Heart right ventricle (tissue), 16 donors: ENCODE measurements around the gene RAPGEF2. TPM values are rescaled to one million over a fixed set of nuclear protein-coding genes. Genes with fewer than 3 reads are reported as not detected.
A peak's percentile ranks its signal among the peaks of the same experiment; 100 is the strongest.

Source experiments
- ATAC-seq, 8 donors: fragments of 200-7000 bp; cut with Tn5 transposase; one replicate each; pipeline ENCODE4 v1.9.1; 2020; ENCODE audit warnings: mild to moderate bottlenecking in 8 of 8, moderate library complexity in 8 of 8, moderate number of reproducible peaks in 1 of 8
- DNase-seq, 2 donors: peaks; one replicate each; pipeline ENCODE4 v3.0.0-alpha.2; 2020
- H3K27ac ChIP-seq, 10 donors: fragments of 200-600 bp; sonication (generic) in 2 of 10; one replicate each; pipeline versions ENCODE4 v1.5.0 to v1.8.0; 2020 to 2022; ENCODE audit warnings: mild to moderate bottlenecking in 3 of 10
- H3K27me3 ChIP-seq, 7 donors: fragments of 200-600 bp; one replicate each; pipeline ENCODE4 v1.8.0; 2021 to 2022; ENCODE audit warnings: mild to moderate bottlenecking in 2 of 7
- H3K36me3 ChIP-seq, 9 donors: fragments of 200-600 bp; sonication (generic) in 1 of 9; one replicate each; pipeline versions ENCODE4 v1.5.0 to v1.8.0; 2020 to 2022; ENCODE audit warnings: mild to moderate bottlenecking in 2 of 9
- H3K4me1 ChIP-seq, 9 donors: fragments of 200-600 bp; sonication (generic) in 1 of 9; one replicate each; pipeline versions ENCODE4 v1.5.0 to v1.8.0; 2020 to 2022; ENCODE audit warnings: mild to moderate bottlenecking in 4 of 9
- H3K4me3 ChIP-seq, 10 donors: fragments of 200-600 bp; sonication (generic) in 2 of 10; one replicate each; pipeline versions ENCODE4 v1.5.0 to v1.8.0; 2020 to 2022; ENCODE audit warnings: mild to moderate bottlenecking in 7 of 10, moderate library complexity in 2 of 10
- H3K9me3 ChIP-seq, 11 donors: fragments of 200-600 bp in 10 of 11; sonication (generic) in 2 of 11; one replicate each; pipeline versions ENCODE4 v1.5.0 to v1.8.0; 2013 to 2022; ENCODE audit warnings: mild to moderate bottlenecking in 2 of 11, control low read depth in 1 of 11, moderate library complexity in 1 of 11
- WGBS, 2 donors: extraction: QIAGEN DNeasy Blood & Tissue Kit; methylation state at CpG; one replicate each; pipeline ENCODE4 v1.1.7; 2013; ENCODE audit warnings: inconsistent platforms in 1 of 2; 5-methylcytosine and 5-hydroxymethylcytosine counted together
- intact Hi-C, 10 donors: fragments of 100-400 bp; cut with DNase I; formaldehyde crosslinking; loops; one replicate each; pipeline versions ENCODE4 v1.11.1 to v1.14.2; 2022
- polyA plus RNA-seq, 2 donors: library from polyadenylated mRNA; stranded (reverse); fragments of 200-250 nt; gene quantifications; one replicate each; pipeline ENCODE4 v1.2.3, GENCODE V29; 2013
- total RNA-seq, 10 donors: library from RNA; stranded (reverse); fragmentation: NEBNext Ultra II Directional in 3 of 10; extraction: Animal tissue kit (Norgen Biotek cat#: 25700) in 3 of 10; gene quantifications; one replicate each; pipeline versions ENCODE4 v1.2.1 to v1.2.4, GENCODE V29; 2021 to 2023
- TF ChIP-seq, protein P1 (sequence below), 9 donors: fragments of 200-600 bp; sonication (generic) in 2 of 9; IDR thresholded peaks; one replicate each; pipeline versions ENCODE4 v1.5.0 to v1.8.0; 2021 to 2022; ENCODE audit warnings: antibody characterized with exemption in 9 of 9, mild to moderate bottlenecking in 5 of 9, moderate library complexity in 1 of 9
- donor health status: Arrhythmogenic right ventricular cardiomyopathy.
- donor health status: ischemic (EF 13 %, LVEDD 7.1; RV severe dilation, severe dysfunction).
- donor health status: healthy with polysubstance abuse.
- donor health status: DM: no; HTN: yes; CAD: no.
- donor health status: DM: no; HTN: no; CAD: no.
- donor health status: ischemic (EF 25% LVEDD 6.9; RV normal size, moderate dysfunction).
- donor health status: ischemic (EF 25% LVEDD 5.7; RV mildly dilated, moderate dysfunction).
- donor health status: healthy.
- donor health status: DM: yes; HTN: yes; CAD: no.
- donor health status: Ischemic cardiomyopathy.
- donor health status: ischemic (EF 35%, LVEDD 5.7; RV mildly dilated, moderate dysfunction).
- donor health status: nonischemic (EF 11% LVEDD 7.7; RV severe dilation, severe dysfunction).
- donor health status: DM: yes; HTN: yes; CAD: no.
- donor health status: PGD.
- donor health status: ischemic (EF 29% LVEDD 5.4; RV normal size, mild dysfunction).
- donor health status: nonischemic (EF 23%, LVEDD 6.1; RV moderate dilation, normal function).

Gene RAPGEF2
- total and polyA plus RNA-seq, 12 donors, result 9.2 to 68.8 (median 53.7) TPM

DNA sequence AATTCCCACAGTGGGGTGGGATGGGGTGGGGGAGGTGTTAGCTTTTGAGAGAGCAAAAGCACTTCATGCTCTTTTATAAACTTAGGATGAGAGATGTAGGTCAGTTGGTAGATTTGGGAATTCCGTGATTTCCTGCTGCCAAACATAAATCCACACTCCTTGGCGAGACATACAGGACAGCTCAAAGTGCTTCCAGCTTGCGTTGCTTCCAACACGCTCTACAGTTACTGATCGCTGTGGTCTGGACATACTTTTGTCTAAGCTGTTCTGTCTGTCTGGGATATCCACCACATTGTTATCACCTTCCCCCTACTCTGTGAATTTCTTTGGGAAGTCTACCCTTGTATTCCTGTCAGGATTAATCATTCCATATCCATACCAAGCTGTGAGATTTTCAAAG, 117.5 kb downstream of the RAPGEF2 start:
- Histone ChIP-seq H3K27ac (peak overlapping the region in 7 of 10 donors; percentile 13 to 56 (median 38)), H3K27me3 (no peaks in the 10 kb centered on the region), H3K36me3 (no peaks in the 10 kb centered on the region), H3K9me3 (no peaks in the 10 kb centered on the region), H3K4me3 (no peak overlapping the region), H3K4me1 (peaks cover 6 to 79% (median 54%) of the 10 kb centered on the region in 9 donors)
- intact Hi-C loops, result loop anchor here in 2 of 10 donors (5.0 to 10.0 kb wide), 2 partner anchors 57 to 114 kb away; no protein-coding TSS in a partner anchor
- ATAC-seq (peak in 7 of 8 donors; percentile 53 to 84 (median 76)), DNase-seq (no peak)
- 37 to 48% methylated on average over 5 of the region's 5 CpGs for WGBS, 2 donors
- TF ChIP-seq, protein P1, sequence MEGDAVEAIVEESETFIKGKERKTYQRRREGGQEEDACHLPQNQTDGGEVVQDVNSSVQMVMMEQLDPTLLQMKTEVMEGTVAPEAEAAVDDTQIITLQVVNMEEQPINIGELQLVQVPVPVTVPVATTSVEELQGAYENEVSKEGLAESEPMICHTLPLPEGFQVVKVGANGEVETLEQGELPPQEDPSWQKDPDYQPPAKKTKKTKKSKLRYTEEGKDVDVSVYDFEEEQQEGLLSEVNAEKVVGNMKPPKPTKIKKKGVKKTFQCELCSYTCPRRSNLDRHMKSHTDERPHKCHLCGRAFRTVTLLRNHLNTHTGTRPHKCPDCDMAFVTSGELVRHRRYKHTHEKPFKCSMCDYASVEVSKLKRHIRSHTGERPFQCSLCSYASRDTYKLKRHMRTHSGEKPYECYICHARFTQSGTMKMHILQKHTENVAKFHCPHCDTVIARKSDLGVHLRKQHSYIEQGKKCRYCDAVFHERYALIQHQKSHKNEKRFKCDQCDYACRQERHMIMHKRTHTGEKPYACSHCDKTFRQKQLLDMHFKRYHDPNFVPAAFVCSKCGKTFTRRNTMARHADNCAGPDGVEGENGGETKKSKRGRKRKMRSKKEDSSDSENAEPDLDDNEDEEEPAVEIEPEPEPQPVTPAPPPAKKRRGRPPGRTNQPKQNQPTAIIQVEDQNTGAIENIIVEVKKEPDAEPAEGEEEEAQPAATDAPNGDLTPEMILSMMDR (IDR thresholded peaks at IDR 0.05), result no peak

DNA sequence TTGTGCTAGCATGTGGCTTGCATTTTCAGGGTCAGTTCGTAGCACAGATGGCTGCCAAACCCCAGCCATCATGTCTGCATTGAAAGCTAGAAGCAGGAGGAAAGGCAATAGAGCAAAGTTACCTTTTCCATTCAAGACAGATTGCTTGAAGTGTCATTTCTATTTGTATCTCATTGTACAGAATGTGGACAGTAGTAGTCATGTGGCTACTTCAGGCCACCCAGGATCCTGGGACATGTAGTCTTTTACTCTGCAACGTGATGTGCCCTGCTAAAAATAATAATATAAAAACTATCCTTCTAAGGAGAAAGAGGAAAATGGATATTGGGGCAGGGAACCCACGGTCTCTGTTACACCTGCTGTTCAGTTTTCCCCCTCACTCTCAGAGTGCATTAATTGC, 118.4 kb downstream of the RAPGEF2 start:
- Histone ChIP-seq H3K27ac (peak overlapping the region in 3 of 10 donors; percentile 33 to 56 (median 42)), H3K36me3 (no peaks in the 10 kb centered on the region), H3K4me3 (no peak overlapping the region), H3K27me3 (no peaks in the 10 kb centered on the region), H3K4me1 (peaks cover 2 to 72% (median 44%) of the 10 kb centered on the region in 9 donors), H3K9me3 (no peaks in the 10 kb centered on the region)
- DNase-seq (no peak), ATAC-seq (peak in 1 of 8 donors; percentile 29)
- TF ChIP-seq, protein P1 (IDR thresholded peaks at IDR 0.05), result no peak
- WGBS, 2 donors, result 85 to 89% methylated on average over 3 of the region's 3 CpGs
- intact Hi-C loops, result loop anchor here in 2 of 10 donors (5.0 to 10.0 kb wide), 2 partner anchors 56 to 114 kb away; no protein-coding TSS in a partner anchor

DNA sequence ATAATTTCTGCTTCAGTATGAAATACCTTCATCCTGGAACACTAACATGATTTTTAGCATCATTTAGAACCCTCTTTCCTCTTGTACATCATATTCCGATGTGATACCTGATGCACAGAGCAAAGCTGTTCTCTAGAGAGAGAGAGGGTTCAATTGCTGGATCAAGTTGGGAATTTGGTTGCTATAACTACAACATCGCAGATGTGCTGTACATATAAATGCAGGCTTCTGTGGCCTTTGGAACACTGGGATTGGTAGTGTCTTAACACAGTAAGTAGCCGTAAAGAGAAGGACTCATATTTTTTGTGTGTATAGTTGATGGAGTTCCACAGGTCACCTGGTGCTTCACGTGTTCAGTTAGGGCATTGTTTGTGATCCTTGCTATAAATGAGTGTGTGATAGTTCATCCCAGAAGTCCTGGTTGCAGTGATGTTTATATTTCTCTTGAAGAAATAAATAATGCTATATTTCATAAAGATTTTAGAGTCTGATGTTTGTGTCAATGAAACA, 119.2 kb downstream of the RAPGEF2 start:
- intact Hi-C loops, result loop anchor here in 2 of 10 donors (5.0 to 10.0 kb wide), 2 partner anchors 55 to 113 kb away; no protein-coding TSS in a partner anchor
- Histone ChIP-seq H3K4me1 (peaks cover 2 to 72% (median 41%) of the 10 kb centered on the region in 9 donors), H3K36me3 (no peaks in the 10 kb centered on the region), H3K4me3 (no peak overlapping the region), H3K27ac (peak overlapping the region in 1 of 10 donors; percentile 56), H3K27me3 (no peaks in the 10 kb centered on the region), H3K9me3 (no peaks in the 10 kb centered on the region)
- TF ChIP-seq, protein P1 (IDR thresholded peaks at IDR 0.05), result no peak
- ATAC-seq (no peak), DNase-seq (no peak)
- 77% methylated on average over 4 of the region's 4 CpGs for WGBS, 2 donors

DNA sequence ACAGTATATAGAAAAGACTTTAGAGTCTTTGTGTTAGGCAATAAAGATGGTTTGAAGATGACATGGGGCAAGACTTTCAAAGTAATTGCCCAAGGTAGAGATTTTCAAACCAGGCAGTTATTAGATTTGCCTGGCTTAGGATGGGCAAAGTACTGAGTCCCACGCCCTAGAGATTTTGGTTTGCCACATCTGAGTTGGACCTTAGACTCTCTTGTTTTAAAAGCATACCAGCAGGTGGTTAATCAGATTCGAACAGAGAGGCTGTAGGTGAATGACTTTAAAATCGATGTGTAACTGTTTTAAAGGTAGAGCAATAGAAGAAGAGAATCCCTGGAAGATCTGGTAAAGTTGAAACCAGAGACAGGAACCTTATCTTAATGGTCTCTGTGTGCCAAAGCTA, 121.5 kb downstream of the RAPGEF2 start:
- no peaks in the 10 kb centered on the region for H3K27me3 ChIP-seq
- no peaks in the 10 kb centered on the region for H3K9me3 ChIP-seq
- no peak overlapping the region for H3K4me3 ChIP-seq
- TF ChIP-seq, protein P1 (IDR thresholded peaks at IDR 0.05), result no peak
- 92 to 93% methylated on average over 3 of the region's 3 CpGs for WGBS, 2 donors
- H3K27ac ChIP-seq, result peak overlapping the region in 1 of 10 donors; percentile 18
- no peak for DNase-seq
- ATAC-seq, result no peak
- intact Hi-C loops, result loop anchor here in 2 of 10 donors (5.0 to 10.0 kb wide), 2 partner anchors 53 to 110 kb away; no protein-coding TSS in a partner anchor
- peaks cover 2 to 77% (median 49%) of the 10 kb centered on the region in 9 donors for H3K4me1 ChIP-seq
- no peaks in the 10 kb centered on the region for H3K36me3 ChIP-seq
